ENCODE data around the gene DNAL4. TPM values are rescaled to one million over a fixed set of nuclear protein-coding genes. Genes with fewer than 3 reads are reported as not detected.

Gene DNAL4
- total RNA-seq, 1 donor from 2014 or later: 14.7 TPM

GRCh38 chr22:38823637-38824036 is 29.7 kb upstream of the DNAL4 start:
- H3K27me3 ChIP-seq: no peaks in the 10 kb centered on the region
- H3K9me3 ChIP-seq: no peaks in the 10 kb centered on the region
- DNase-seq (ENCODE audit: extremely low spot score in 2 of 2): no peak
- no peak for TF ChIP-seq POLR2A (IDR thresholded peaks at IDR 0.05)
- TF ChIP-seq CTCF (IDR thresholded peaks at IDR 0.05): no peak
- TF ChIP-seq POLR2AphosphoS5 (IDR thresholded peaks at IDR 0.05; ENCODE audit: insufficient read depth in 1 of 2, low read depth in 1 of 2): no peak
- intact Hi-C loops (cut with DNase I): no loop called here
- H3K36me3 ChIP-seq: no peaks in the 10 kb centered on the region
- no peaks in the 10 kb centered on the region for H3K4me1 ChIP-seq
- no peak overlapping the region for H3K4me3 ChIP-seq
- H3K27ac ChIP-seq: no peak overlapping the region

GRCh38 chr22:38823076-38823475 is 29.1 kb upstream of the DNAL4 start:
- no peaks in the 10 kb centered on the region for H3K36me3 ChIP-seq
- no peak overlapping the region for H3K27ac ChIP-seq
- DNase-seq (ENCODE audit: extremely low spot score in 2 of 2): no peak
- no peaks in the 10 kb centered on the region for H3K9me3 ChIP-seq
- H3K27me3 ChIP-seq: no peaks in the 10 kb centered on the region
- no peak for TF ChIP-seq POLR2AphosphoS5 (IDR thresholded peaks at IDR 0.05; ENCODE audit: insufficient read depth in 1 of 2, low read depth in 1 of 2)
- TF ChIP-seq CTCF (IDR thresholded peaks at IDR 0.05): no peak
- no peak for TF ChIP-seq POLR2A (IDR thresholded peaks at IDR 0.05)
- H3K4me3 ChIP-seq: no peak overlapping the region
- H3K4me1 ChIP-seq: no peaks in the 10 kb centered on the region
- intact Hi-C loops (cut with DNase I): no loop called here

- no peak overlapping the region for H3K4me3 ChIP-seq
- H3K27ac ChIP-seq: no peak overlapping the region
- H3K9me3 ChIP-seq: no peaks in the 10 kb centered on the region
- TF ChIP-seq CTCF (IDR thresholded peaks at IDR 0.05): no peak
- TF ChIP-seq POLR2AphosphoS5 (IDR thresholded peaks at IDR 0.05; ENCODE audit: insufficient read depth in 1 of 2, low read depth in 1 of 2): no peak
- TF ChIP-seq POLR2A (IDR thresholded peaks at IDR 0.05): no peak
- no peaks in the 10 kb centered on the region for H3K4me1 ChIP-seq
- no peaks in the 10 kb centered on the region for H3K27me3 ChIP-seq
- no peak for DNase-seq (ENCODE audit: extremely low spot score in 2 of 2)
- intact Hi-C loops (cut with DNase I): no loop called here
- no peaks in the 10 kb centered on the region for H3K36me3 ChIP-seq
Measured at GRCh38 chr22:38820020-38820419, 26.1 kb upstream of the DNAL4 start.

- Histone ChIP-seq H3K4me3 (no peak overlapping the region), H3K9me3 (no peaks in the 10 kb centered on the region), H3K36me3 (no peaks in the 10 kb centered on the region), H3K4me1 (no peaks in the 10 kb centered on the region), H3K27me3 (no peaks in the 10 kb centered on the region), H3K27ac (no peak overlapping the region)
- no peak for TF ChIP-seq CTCF (IDR thresholded peaks at IDR 0.05)
- no peak for TF ChIP-seq POLR2A (IDR thresholded peaks at IDR 0.05)
- no peak for TF ChIP-seq POLR2AphosphoS5 (IDR thresholded peaks at IDR 0.05; ENCODE audit: insufficient read depth in 1 of 2, low read depth in 1 of 2)
- intact Hi-C loops (cut with DNase I): no loop called here
- DNase-seq (ENCODE audit: extremely low spot score in 2 of 2): no peak
Measured at GRCh38 chr22:38819387-38819940, 25.5 kb upstream of the DNAL4 start.

- H3K27ac ChIP-seq: no peak overlapping the region
- H3K4me3 ChIP-seq: no peak overlapping the region
- TF ChIP-seq POLR2AphosphoS5 (IDR thresholded peaks at IDR 0.05; ENCODE audit: insufficient read depth in 1 of 2, low read depth in 1 of 2): no peak
- TF ChIP-seq POLR2A (IDR thresholded peaks at IDR 0.05): no peak
- no peak for TF ChIP-seq CTCF (IDR thresholded peaks at IDR 0.05)
- no peak for DNase-seq (ENCODE audit: extremely low spot score in 2 of 2)
- H3K9me3 ChIP-seq: no peaks in the 10 kb centered on the region
- intact Hi-C loops (cut with DNase I): no loop called here
- no peaks in the 10 kb centered on the region for H3K36me3 ChIP-seq
- no peaks in the 10 kb centered on the region for H3K4me1 ChIP-seq
- no peaks in the 10 kb centered on the region for H3K27me3 ChIP-seq
Measured at GRCh38 chr22:38817196-38817595, 23.3 kb upstream of the DNAL4 start.

Measured in vagina (tissue), 2 donors.